GM19438 (cell line): ENCODE results near the gene GPR37L1.
"Not testable (repeated sequence)": the region's sequence is repeated elsewhere in the genome, so short reads cannot be mapped to it uniquely, and the experiment has no call there.

ENCODE experiments used
- ATAC-seq: cut with Tn5 transposase; IDR thresholded peaks from one replicate; pipeline ENCODE4 v1.9.1; 2021; ENCODE audit warnings: low read depth; ENCODE audit not compliant: unreplicated experiment

GPR37L1 gene

GRCh38 chr1:202133001-202133400, 10.3 kb downstream of the GPR37L1 start:
- ATAC-seq: no peak

DNA sequence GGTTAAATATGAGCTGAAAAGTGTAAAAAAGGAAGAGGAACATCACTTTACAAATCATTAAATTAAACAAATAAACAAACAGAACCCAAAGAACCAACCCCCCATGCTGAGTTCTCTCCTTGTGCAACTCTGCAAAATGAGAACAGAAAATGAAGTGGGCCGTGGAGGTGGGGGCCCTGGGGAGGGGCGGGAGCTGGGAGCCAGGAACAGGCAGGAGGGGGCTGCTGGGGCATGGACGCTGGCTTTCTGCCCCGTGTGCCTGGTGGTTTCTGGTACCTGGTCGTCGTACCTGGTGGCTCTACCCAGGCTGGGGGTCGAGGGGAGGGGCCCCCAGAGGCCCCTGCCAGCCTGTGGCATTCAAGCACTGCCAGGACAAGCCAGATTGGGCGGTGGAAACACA, 10.8 kb downstream of the GPR37L1 start:
- ATAC-seq: no peak

GRCh38 chr1:202133989-202134388, 11.3 kb downstream of the GPR37L1 start:
- no peak for ATAC-seq

GRCh38 chr1:202134645-202135172, 12.0 kb downstream of the GPR37L1 start:
- no peak for ATAC-seq

- ATAC-seq: peak; percentile 55
Observed at GRCh38 chr1:202135221-202135721, 12.6 kb downstream of the GPR37L1 start.

- no peak for ATAC-seq
Observed at GRCh38 chr1:202140833-202141232, 18.1 kb downstream of the GPR37L1 start.

DNA sequence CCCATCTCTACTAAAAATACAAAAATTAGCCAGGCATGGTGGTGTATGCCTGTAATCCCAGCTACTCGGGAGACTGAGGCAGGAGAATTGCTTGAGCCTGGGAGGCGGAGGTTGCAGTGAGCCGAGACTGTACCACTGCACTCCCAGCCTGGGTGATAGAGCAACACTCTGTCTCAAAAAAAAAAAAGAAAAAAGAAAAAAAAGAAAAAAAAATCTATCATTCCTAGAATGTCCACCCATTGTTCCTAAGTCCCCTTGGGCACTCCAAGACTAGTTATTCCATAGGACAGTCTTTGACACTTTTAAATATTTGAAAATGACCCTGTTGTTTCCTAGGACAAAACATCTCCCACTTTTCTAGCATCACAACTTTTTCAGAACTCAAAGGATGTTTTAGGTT, 18.8 kb downstream of the GPR37L1 start:
- ATAC-seq: not testable (repeated sequence)

DNA sequence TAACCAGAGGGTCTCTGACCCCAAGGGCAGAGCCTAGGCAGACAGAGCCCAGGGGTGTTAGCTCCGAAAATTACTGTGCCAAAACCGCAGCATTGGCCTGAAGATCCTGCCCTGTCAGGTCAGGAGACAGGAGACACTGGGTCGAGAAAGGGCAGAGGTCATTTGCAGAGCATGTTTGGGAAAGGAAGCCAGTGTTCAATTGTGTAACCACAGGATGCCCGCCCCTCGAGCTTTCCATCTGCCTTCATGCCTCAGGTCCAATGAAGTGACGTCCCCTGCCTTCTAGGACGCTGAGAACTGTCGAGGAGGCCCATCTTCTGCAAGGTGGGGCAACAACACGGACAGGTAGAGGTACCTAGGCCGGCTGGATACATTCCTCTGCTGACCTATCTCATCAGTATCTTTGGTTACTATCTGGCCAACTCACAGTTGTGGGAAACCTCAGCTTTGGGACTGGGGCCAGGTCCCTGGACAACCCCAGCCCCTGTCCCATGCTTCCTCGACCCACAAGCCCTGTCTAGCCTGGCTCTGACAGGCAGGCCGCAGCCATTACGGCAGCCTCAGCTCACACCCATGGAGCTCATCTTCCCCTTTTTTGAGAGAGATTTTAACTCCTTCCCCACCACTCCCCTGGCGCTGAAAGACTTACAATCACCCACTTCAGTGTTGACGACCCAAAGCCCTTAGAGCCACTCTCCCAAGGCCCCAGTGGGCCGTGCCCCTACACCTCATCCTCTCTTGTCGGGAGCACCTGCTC, 20.5 kb downstream of the GPR37L1 start:
- ATAC-seq: peak; percentile 13

- ATAC-seq: peak; percentile 48
Observed at GRCh38 chr1:202143768-202144401, 21.2 kb downstream of the GPR37L1 start.

DNA sequence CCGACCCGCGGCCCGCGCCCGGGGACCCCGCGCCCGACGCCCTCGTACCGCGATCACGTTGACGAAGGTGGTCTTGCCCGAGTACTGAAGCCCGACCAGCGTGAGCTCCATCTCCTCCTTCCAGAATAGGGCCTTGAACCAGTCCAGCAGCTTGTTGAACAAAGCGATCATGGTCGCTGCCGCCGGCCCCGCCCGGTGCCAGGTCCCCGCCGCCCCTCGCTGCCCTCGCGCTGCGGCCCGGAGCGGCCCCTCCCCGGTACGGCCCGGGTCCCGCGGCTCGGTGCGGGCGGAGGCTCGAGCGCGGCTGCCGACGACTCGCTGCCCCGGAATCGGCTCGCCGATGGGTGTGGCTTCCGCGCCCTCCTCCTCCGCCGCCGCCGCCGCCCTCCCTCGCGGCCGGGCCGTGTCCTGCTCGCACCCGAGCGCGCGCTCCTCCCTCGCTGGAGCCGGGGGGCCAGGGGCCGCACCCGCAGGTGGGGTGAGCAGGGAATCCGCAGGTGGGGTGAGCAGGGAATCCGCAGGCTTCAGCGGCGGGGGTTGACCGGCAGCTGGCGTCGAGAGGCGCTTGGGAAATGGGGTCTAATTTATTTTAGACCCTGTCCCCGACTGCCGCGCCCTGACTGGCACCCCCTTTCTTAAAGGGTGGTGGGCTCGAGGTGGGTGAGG, 21.8 kb downstream of the GPR37L1 start, which contains the start of gene ARL8A:
TSS of gene ARL8A (minus strand) at position 336 of the 666 bp plus-strand sequence. CDS start at position 171, 165 bp downstream.
- ATAC-seq: peak; percentile 53

- no peak for ATAC-seq
Observed at GRCh38 chr1:202145068-202145743, 22.5 kb downstream of the GPR37L1 start.

DNA sequence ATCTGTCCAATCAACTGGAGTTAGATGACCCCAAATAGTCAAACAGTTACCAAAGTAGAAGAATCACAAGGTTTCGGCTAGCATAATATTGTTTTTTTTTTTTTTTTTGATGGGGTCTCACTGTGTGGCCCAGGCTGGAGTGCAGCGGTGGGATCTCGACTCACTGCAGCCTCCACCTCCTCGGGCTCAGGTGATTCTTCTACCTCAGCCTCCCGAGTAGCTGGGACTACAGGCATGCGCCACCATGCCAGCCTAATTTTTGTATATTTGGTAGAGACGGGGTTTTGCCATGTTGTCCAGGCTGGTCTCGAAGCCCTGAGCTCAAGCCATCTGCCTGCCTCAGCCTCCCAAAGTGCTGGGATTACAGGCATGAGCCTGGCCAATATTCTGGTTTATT, 23.0 kb downstream of the GPR37L1 start:
- ATAC-seq: not testable (repeated sequence)

GRCh38 chr1:202146279-202146678, 23.6 kb downstream of the GPR37L1 start:
- no peak for ATAC-seq

DNA sequence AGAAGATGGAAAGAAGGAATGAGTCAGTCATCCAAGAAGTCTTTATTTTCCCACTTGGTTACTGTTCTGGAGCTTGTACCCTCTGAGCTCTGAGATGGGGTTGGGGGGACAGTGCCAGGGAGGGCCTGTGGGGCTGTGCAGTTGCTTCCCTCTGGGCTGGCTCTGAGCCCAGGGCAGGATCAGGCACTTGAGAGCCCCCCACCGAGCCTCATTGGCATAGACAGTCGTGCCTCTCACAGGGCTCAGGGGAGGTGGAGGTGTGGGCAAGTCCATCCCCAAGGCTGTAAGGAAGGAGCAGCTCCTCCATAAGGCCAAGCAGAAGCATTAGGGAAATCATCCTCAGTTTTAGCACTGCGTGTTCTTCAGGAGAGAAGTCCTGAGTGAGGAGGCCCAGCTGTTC, 24.3 kb downstream of the GPR37L1 start:
- ATAC-seq: no peak

GRCh38 chr1:202148391-202148790, 25.7 kb downstream of the GPR37L1 start:
- no peak for ATAC-seq

DNA sequence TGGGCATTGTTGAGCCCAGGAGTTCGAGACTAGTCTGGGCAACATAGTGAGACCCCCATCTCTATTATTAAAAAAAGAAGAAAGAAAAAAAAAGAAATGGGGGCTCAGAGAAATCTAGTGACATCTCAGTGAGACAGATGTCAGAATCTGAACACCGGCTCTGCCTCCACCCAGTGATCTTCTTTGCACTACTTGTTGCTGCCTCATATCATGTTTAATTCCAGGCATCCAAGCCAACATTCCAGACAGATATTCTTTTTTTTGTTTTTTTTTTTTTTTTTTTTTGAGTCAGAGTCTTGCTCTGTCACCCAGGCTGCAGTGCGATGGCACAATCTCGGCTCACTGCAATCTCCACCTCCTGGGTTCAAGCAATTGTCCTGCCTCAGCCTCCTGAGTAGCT, 26.8 kb downstream of the GPR37L1 start:
- no peak for ATAC-seq

DNA sequence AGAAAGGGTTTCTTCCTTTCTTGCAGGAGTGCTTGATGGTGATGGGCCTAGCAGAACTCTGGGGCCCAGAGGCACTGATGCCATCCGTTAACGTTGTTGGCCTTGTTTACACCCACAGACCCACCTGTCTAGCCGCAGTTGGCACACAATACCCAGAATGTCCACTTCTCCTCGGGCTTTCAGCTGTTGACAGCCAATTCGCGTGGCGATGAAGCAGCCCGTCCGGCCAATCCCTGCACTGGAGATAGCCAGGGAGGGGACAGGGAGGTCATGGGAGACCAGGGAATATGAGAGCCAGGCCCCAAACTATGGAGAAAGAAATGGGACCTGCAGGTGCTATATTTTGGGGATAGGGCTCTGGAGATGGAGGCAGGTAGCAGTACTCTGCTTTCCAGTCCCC, 27.5 kb downstream of the GPR37L1 start:
- ATAC-seq: no peak

GRCh38 chr1:202150602-202151001, 27.9 kb downstream of the GPR37L1 start:
- ATAC-seq: no peak

DNA sequence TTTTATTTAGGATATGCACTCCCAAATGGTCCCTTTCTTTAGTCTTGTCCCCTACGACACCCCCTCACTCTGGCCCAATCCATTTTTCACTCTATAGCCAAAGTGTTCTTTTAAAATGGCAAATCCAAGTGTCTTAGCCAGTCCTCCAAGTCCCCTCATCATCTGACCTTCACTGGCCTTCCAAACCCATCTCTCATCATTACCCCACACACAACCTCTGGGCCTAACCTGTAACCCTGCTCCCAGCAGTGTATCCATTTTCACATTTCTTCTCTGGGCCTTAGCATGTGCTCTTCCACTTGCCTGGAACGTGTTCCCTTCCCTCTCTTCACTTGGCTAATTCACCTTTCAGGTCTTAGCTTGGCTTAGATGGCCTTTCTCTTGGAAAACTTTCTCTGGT, 28.3 kb downstream of the GPR37L1 start:
- no peak for ATAC-seq

GRCh38 chr1:202152399-202152798, 29.7 kb downstream of the GPR37L1 start:
- ATAC-seq: no peak

DNA sequence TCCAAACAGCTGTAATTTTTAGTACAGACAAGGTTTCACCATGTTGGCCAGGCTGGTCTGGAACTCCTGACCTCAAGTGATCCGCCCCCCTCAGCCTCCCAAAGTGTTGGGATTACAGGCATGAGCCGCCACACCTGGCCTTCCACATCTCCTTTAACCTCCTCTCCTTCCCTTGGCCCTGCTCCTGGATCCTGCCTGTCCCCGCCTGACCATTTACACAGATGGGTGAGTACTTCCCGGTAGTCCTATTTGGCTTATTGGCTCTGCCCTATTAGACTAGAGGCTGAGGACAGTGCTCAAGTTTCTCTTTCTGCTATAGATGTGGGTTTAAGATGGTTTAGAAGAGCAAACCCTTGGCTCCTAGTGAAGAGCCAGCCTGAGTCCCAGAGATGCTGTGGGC, 30.6 kb downstream of the GPR37L1 start:
- ATAC-seq: no peak
